ENCODE results near the gene PSMA3. TPM values are rescaled to one million over a fixed set of nuclear protein-coding genes. Genes with fewer than 3 reads are reported as not detected.

Gene PSMA3
- total and polyA plus RNA-seq, 9 of the 15 experiments (the other 6 are each of a cell fraction or from before 2014, with no cell fraction given) = 129 to 786 (median 319) TPM

DNA sequence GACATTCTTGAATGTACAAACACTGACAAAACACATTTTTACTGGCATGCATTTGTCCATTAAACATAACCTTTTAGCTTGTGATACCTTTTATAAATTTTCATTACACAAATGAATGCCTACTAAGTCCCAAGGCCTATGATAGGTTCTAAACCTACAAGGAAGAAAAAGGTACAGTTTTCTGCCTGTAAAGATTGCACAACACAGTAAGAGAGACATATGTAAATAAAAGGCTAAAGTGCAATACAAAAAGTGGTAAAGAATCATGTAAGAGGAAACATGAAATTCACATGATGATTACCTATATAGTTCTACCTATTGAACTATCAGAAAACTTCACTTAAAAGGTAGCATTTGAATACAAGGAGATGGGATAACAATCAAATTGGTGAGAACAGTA lies 39.1 kb downstream of the PSMA3 start:
- H3K9ac ChIP-seq (ENCODE audit: insufficient read depth in 1 of 2, low read depth in 2 of 2, low read length in 2 of 2) = no peak overlapping the region
- H2AFZ ChIP-seq (ENCODE audit: low read depth, low read length) = no peak overlapping the region
- ChIA-PET POLR2A (interaction anchor here (1.0 kb wide), 1 partner anchor 14 kb away, joined by 3 read pairs; no protein-coding TSS in a partner anchor), CTCF (ENCODE audit: low intra/inter-chr PET ratio) (no interaction called here)
- peak; percentile 79 for TF ChIP-seq CEBPB (tag; IDR thresholded peaks at IDR 0.05)
- TF ChIP-seq CEBPG (CRISPR knock-in tag; IDR thresholded peaks at IDR 0.05) = no peak
- peak; percentile 31 to 58; a peak in 2 of 4 replicates for TF ChIP-seq CEBPG (tag; conservative IDR thresholded peaks at IDR 0.05 in 1 of 2, IDR thresholded peaks at IDR 0.05 in 1 of 2)
- TF ChIP-seq GTF2A2 (tag; IDR thresholded peaks at IDR 0.05) = no peak
- no peak overlapping the region for H3K4me2 ChIP-seq (ENCODE audit: insufficient read depth, low read length)
- H3K27ac ChIP-seq (ENCODE audit: extremely low read depth, low read depth, low read length) = no peak overlapping the region
- H3K9me1 ChIP-seq (ENCODE audit: control insufficient read depth, insufficient read depth, low read length) = no peaks in the 10 kb centered on the region
- FAIRE-seq (no peak), DNase-seq (ENCODE audit: extremely low read depth in 1 of 4, low spot score in 3 of 4) (no peak), ATAC-seq (no peak)
- peaks cover 83% of the 10 kb centered on the region for H3K36me3 ChIP-seq (ENCODE audit: control insufficient read depth, insufficient read depth, low read length)
- H4K20me1 ChIP-seq (replicated peaks; ENCODE audit: control insufficient read depth, insufficient read depth, low read length) = peaks cover 6% of the 10 kb centered on the region
- no peak overlapping the region for H3K4me3 ChIP-seq
- in situ Hi-C loops (cut with MboI) = no loop called here
- intact Hi-C loops (cut with micrococcal nuclease) = no loop called here
- H3K9me3 ChIP-seq (replicated peaks; ENCODE audit: control insufficient read depth, insufficient read depth, low read depth, low read length) = no peaks in the 10 kb centered on the region
- peaks cover 73% of the 10 kb centered on the region for H3K79me2 ChIP-seq (ENCODE audit: control insufficient read depth, insufficient read depth, low read length)
- BruUV-seq (replicated peaks) = no TSS peak
- H3K4me1 ChIP-seq (replicated peaks in 1 of 2; ENCODE audit: control insufficient read depth in 2 of 2, insufficient read depth in 2 of 2, low read length in 2 of 2) = peaks cover 0 to 25% of the 10 kb centered on the region in 2 experiments; a peak in 4 of 5 replicates
- H3K27me3 ChIP-seq (ENCODE audit: control insufficient read depth in 2 of 2, insufficient read depth in 2 of 2, low read length in 2 of 2) = no peaks in the 10 kb centered on the region

DNA sequence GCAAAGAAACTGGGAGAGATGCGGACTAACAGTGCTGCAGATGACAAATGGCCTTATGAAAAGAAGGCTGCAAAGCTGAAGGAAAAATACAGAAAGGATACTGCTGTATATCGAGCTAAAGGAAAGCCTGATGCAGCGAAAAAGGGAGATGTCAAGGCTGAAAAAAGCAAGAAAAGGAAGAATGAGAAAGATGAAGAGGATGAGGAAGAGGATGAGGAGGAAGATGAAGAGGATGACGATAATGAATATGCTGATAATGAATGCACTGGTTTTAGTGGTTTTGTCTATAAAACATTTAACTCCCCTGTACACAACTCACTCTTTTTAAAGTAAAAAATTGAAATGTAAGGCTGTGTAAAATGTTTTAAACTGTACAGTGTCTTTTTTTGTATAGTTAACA lies 40.5 kb downstream of the PSMA3 start:
- ATAC-seq (no peak), DNase-seq (ENCODE audit: extremely low read depth in 1 of 4, low spot score in 3 of 4) (no peak), FAIRE-seq (no peak)
- Histone ChIP-seq H3K4me1 (replicated peaks in 1 of 2; ENCODE audit: control insufficient read depth in 2 of 2, insufficient read depth in 2 of 2, low read length in 2 of 2) (peaks cover 0 to 25% of the 10 kb centered on the region in 2 experiments; a peak in 4 of 5 replicates), H4K20me1 (replicated peaks; ENCODE audit: control insufficient read depth, insufficient read depth, low read length) (peaks cover 6% of the 10 kb centered on the region), H3K4me3 (no peak overlapping the region), H3K9me1 (ENCODE audit: control insufficient read depth, insufficient read depth, low read length) (no peaks in the 10 kb centered on the region), H2AFZ (ENCODE audit: low read depth, low read length) (no peak overlapping the region), H3K9ac (ENCODE audit: insufficient read depth in 1 of 2, low read depth in 2 of 2, low read length in 2 of 2) (no peak overlapping the region), H3K4me2 (ENCODE audit: insufficient read depth, low read length) (no peak overlapping the region), H3K36me3 (ENCODE audit: control insufficient read depth, insufficient read depth, low read length) (peaks cover 86% of the 10 kb centered on the region), H3K79me2 (ENCODE audit: control insufficient read depth, insufficient read depth, low read length) (peaks cover 75% of the 10 kb centered on the region), H3K27ac (ENCODE audit: extremely low read depth, low read depth, low read length) (no peak overlapping the region), H3K9me3 (replicated peaks; ENCODE audit: control insufficient read depth, insufficient read depth, low read depth, low read length) (no peaks in the 10 kb centered on the region), H3K27me3 (ENCODE audit: control insufficient read depth in 2 of 2, insufficient read depth in 2 of 2, low read length in 2 of 2) (no peaks in the 10 kb centered on the region)
- BruUV-seq (replicated peaks) = no TSS peak
- ChIA-PET CTCF (ENCODE audit: low intra/inter-chr PET ratio) (no interaction called here), POLR2A (no interaction called here)
- WGBS (ENCODE audit: insufficient coverage, low coverage, missing lambda C conversion rate) = 95% methylated on average over 4 of the region's 4 CpGs
- in situ Hi-C loops (cut with MboI) (no loop called here), intact Hi-C loops (cut with micrococcal nuclease) (no loop called here)
- TF ChIP-seq ZNF316 (IDR thresholded peaks at IDR 0.05) = peak; percentile 23; the same call in 1 of the 2 replicates
- TF ChIP-seq, protein P1, sequence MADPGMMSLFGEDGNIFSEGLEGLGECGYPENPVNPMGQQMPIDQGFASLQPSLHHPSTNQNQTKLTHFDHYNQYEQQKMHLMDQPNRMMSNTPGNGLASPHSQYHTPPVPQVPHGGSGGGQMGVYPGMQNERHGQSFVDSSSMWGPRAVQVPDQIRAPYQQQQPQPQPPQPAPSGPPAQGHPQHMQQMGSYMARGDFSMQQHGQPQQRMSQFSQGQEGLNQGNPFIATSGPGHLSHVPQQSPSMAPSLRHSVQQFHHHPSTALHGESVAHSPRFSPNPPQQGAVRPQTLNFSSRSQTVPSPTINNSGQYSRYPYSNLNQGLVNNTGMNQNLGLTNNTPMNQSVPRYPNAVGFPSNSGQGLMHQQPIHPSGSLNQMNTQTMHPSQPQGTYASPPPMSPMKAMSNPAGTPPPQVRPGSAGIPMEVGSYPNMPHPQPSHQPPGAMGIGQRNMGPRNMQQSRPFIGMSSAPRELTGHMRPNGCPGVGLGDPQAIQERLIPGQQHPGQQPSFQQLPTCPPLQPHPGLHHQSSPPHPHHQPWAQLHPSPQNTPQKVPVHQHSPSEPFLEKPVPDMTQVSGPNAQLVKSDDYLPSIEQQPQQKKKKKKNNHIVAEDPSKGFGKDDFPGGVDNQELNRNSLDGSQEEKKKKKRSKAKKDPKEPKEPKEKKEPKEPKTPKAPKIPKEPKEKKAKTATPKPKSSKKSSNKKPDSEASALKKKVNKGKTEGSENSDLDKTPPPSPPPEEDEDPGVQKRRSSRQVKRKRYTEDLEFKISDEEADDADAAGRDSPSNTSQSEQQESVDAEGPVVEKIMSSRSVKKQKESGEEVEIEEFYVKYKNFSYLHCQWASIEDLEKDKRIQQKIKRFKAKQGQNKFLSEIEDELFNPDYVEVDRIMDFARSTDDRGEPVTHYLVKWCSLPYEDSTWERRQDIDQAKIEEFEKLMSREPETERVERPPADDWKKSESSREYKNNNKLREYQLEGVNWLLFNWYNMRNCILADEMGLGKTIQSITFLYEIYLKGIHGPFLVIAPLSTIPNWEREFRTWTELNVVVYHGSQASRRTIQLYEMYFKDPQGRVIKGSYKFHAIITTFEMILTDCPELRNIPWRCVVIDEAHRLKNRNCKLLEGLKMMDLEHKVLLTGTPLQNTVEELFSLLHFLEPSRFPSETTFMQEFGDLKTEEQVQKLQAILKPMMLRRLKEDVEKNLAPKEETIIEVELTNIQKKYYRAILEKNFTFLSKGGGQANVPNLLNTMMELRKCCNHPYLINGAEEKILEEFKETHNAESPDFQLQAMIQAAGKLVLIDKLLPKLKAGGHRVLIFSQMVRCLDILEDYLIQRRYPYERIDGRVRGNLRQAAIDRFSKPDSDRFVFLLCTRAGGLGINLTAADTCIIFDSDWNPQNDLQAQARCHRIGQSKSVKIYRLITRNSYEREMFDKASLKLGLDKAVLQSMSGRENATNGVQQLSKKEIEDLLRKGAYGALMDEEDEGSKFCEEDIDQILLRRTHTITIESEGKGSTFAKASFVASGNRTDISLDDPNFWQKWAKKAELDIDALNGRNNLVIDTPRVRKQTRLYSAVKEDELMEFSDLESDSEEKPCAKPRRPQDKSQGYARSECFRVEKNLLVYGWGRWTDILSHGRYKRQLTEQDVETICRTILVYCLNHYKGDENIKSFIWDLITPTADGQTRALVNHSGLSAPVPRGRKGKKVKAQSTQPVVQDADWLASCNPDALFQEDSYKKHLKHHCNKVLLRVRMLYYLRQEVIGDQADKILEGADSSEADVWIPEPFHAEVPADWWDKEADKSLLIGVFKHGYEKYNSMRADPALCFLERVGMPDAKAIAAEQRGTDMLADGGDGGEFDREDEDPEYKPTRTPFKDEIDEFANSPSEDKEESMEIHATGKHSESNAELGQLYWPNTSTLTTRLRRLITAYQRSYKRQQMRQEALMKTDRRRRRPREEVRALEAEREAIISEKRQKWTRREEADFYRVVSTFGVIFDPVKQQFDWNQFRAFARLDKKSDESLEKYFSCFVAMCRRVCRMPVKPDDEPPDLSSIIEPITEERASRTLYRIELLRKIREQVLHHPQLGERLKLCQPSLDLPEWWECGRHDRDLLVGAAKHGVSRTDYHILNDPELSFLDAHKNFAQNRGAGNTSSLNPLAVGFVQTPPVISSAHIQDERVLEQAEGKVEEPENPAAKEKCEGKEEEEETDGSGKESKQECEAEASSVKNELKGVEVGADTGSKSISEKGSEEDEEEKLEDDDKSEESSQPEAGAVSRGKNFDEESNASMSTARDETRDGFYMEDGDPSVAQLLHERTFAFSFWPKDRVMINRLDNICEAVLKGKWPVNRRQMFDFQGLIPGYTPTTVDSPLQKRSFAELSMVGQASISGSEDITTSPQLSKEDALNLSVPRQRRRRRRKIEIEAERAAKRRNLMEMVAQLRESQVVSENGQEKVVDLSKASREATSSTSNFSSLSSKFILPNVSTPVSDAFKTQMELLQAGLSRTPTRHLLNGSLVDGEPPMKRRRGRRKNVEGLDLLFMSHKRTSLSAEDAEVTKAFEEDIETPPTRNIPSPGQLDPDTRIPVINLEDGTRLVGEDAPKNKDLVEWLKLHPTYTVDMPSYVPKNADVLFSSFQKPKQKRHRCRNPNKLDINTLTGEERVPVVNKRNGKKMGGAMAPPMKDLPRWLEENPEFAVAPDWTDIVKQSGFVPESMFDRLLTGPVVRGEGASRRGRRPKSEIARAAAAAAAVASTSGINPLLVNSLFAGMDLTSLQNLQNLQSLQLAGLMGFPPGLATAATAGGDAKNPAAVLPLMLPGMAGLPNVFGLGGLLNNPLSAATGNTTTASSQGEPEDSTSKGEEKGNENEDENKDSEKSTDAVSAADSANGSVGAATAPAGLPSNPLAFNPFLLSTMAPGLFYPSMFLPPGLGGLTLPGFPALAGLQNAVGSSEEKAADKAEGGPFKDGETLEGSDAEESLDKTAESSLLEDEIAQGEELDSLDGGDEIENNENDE (IDR thresholded peaks at IDR 0.05; ENCODE audit: low read depth, low read length) = no peak

Measured in K562 (cell line).